ENCODE measurements around the gene PRRX2.

DNA sequence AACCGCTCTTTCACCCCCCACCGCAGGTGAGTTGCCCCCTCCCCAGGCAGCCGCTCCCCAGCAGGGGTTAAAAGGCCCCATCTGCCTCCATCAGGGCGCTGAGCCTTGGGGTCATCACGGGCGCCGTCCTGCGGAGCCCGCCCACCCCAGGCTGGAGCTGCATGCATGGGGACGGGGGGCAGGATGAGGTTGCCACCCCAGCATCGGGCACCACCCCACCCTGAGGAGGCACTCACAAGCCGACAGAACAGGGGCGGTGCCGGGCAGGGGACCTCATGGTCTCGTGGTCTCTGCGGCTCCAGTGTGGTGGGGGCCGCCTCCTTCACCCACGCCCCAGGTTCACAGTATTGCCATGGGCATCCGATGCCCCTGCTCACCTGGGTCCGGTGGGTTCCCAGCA is 70.9 kb downstream of the PRRX2 start:
- TF ChIP-seq MBD1 (CRISPR knock-in tag; IDR thresholded peaks at IDR 0.05) (no peak), TEAD4 (IDR thresholded peaks at IDR 0.05; ENCODE audit: low read length) (no peak), TEAD4 (CRISPR knock-in tag; IDR thresholded peaks at IDR 0.05; ENCODE audit: borderline replicate concordance) (no peak), E2F1 (CRISPR knock-in tag; IDR thresholded peaks at IDR 0.05) (no peak), CTCF (IDR thresholded peaks at IDR 0.05 in 2 of 3, conservative IDR thresholded peaks at IDR 0.05 in 1 of 3; ENCODE audit: insufficient read depth in 2 of 3, low read depth in 1 of 3, low read length in 3 of 3) (no peak), ZBTB34 (CRISPR knock-in tag; IDR thresholded peaks at IDR 0.05) (no peak), POLR2AphosphoS5 (IDR thresholded peaks at IDR 0.05; ENCODE audit: control insufficient read depth, insufficient read depth, low read depth, low read length) (no peak), CC2D1A (IDR thresholded peaks at IDR 0.05) (no peak)
- TF ChIP-seq, protein P1, sequence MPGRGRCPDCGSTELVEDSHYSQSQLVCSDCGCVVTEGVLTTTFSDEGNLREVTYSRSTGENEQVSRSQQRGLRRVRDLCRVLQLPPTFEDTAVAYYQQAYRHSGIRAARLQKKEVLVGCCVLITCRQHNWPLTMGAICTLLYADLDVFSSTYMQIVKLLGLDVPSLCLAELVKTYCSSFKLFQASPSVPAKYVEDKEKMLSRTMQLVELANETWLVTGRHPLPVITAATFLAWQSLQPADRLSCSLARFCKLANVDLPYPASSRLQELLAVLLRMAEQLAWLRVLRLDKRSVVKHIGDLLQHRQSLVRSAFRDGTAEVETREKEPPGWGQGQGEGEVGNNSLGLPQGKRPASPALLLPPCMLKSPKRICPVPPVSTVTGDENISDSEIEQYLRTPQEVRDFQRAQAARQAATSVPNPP (IDR thresholded peaks at IDR 0.05; ENCODE audit: borderline replicate concordance, insufficient read depth, insufficient read length) = no peak

Data from K562 (cell line).